DND-41 (cell line): ENCODE measurements around the gene CNST.

ENCODE experiments used
- EZH2 ChIP-seq: IDR thresholded peaks from 3 replicates; pipeline ENCODE4 v1.6.1; 2012; ENCODE audit warnings: borderline replicate concordance, low read depth, mild to moderate bottlenecking, moderate library complexity, low read length, inconsistent platforms; ENCODE audit not compliant: severe bottlenecking
- TF ChIP-seq, protein P1 (sequence below): IDR thresholded peaks from 2 replicates; pipeline ENCODE4 v1.5.1; 2012; ENCODE audit warnings: borderline replicate concordance, low read length, moderate library complexity, mild to moderate bottlenecking; ENCODE audit not compliant: poor library complexity, severe bottlenecking; ENCODE audit errors: extremely low read depth

DNA sequence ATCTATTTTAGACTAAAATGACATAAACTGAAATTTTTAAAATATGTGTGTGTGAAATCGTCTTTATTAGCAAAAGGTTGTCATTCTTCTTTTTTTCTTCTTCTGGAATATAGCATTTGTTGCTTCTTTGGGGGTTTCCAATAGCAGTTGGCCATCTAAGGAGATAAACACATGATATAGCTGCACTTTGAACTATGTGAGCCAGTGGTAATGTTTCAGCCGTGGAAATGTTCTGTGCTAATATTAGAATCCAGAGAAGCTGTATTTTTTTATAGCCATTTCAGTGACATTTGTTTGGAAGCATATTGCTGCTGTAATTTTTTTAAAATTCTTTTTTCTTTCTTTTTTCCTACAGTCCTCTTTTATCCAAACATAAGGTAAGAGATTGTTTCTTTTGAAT lies 75.1 kb downstream of the CNST start:
- TF ChIP-seq, protein P1, sequence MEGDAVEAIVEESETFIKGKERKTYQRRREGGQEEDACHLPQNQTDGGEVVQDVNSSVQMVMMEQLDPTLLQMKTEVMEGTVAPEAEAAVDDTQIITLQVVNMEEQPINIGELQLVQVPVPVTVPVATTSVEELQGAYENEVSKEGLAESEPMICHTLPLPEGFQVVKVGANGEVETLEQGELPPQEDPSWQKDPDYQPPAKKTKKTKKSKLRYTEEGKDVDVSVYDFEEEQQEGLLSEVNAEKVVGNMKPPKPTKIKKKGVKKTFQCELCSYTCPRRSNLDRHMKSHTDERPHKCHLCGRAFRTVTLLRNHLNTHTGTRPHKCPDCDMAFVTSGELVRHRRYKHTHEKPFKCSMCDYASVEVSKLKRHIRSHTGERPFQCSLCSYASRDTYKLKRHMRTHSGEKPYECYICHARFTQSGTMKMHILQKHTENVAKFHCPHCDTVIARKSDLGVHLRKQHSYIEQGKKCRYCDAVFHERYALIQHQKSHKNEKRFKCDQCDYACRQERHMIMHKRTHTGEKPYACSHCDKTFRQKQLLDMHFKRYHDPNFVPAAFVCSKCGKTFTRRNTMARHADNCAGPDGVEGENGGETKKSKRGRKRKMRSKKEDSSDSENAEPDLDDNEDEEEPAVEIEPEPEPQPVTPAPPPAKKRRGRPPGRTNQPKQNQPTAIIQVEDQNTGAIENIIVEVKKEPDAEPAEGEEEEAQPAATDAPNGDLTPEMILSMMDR = no peak
- no peak for TF ChIP-seq EZH2
